H1 (cell line): ENCODE measurements around the gene TAS2R50. TPM values are rescaled to one million over a fixed set of nuclear protein-coding genes. Genes with fewer than 3 reads are reported as not detected.

Experiments used
- CTCF ChIA-PET: fragments of 300-600 bp; sonication (Branson Sonifier 250); formaldehyde crosslinking; loops from one replicate; lab custom pipeline; 2021; ENCODE audit not compliant: partially characterized antibody; lab: Charles Lee
- POLR2A ChIA-PET: fragments of 300-600 bp; sonication (Branson Sonifier 250); formaldehyde crosslinking; loops from one replicate; lab custom pipeline; 2021; ENCODE audit warnings: inconsistent platforms; ENCODE audit not compliant: partially characterized antibody; lab: Charles Lee
- DNase-seq, 2 experiments: peaks; one replicate each; pipeline versions ENCODE4 v3.0.0 to v3.0.0-alpha.2; 2010 to 2022; ENCODE audit warnings: low spot score in 2 of 2, low read depth in 1 of 2, mixed read lengths in 1 of 2
- FAIRE-seq: peaks from 2 replicates; lab custom pipeline; 2011; peaks lifted over from hg19 to GRCh38; lab: Jason Lieb, UNC
- H2AFZ ChIP-seq: 2 replicates; pipeline ENCODE4 v1.8.1; 2012; ENCODE audit warnings: low read length, inconsistent platforms
- H2AK5ac ChIP-seq: 2 replicates; pipeline ENCODE4 v1.6.1; 2013; ENCODE audit warnings: low read depth, low read length
- H2BK120ac ChIP-seq: replicated peaks from 2 replicates; pipeline ENCODE3; 2013; ENCODE audit warnings: low read depth, low read length, inconsistent platforms
- H2BK12ac ChIP-seq: 2 replicates; pipeline ENCODE4 v1.6.1; 2013; ENCODE audit warnings: low read depth, low read length
- H2BK15ac ChIP-seq: 2 replicates; pipeline ENCODE4 v1.6.1; 2013; ENCODE audit warnings: low read length
- H2BK20ac ChIP-seq: 2 replicates; pipeline ENCODE4 v1.6.1; 2013; ENCODE audit warnings: low read length
- H2BK5ac ChIP-seq: 2 replicates; pipeline ENCODE4 v1.6.1; 2013; ENCODE audit warnings: low read depth, low read length
- H3K14ac ChIP-seq: 2 replicates; pipeline ENCODE4 v1.6.1; 2013; ENCODE audit warnings: inconsistent platforms; ENCODE audit not compliant: insufficient read length
- H3K18ac ChIP-seq: 2 replicates; pipeline ENCODE4 v1.6.1; 2013; ENCODE audit warnings: low read length; ENCODE audit errors: extremely low read depth
- H3K23ac ChIP-seq: 2 replicates; pipeline ENCODE4 v1.6.1; 2013; ENCODE audit warnings: inconsistent platforms; ENCODE audit not compliant: insufficient read length
- H3K23me2 ChIP-seq: 2 replicates; pipeline ENCODE4 v1.6.1; 2013; ENCODE audit warnings: low read depth, low read length
- H3K27ac ChIP-seq: 2 replicates; pipeline ENCODE4 v1.6.1; 2011; ENCODE audit warnings: low read depth, low read length, inconsistent platforms
- H3K27me3 ChIP-seq, 4 experiments: replicated peaks in 1 of 4; 1 replicate in 1 of 4; 2 replicates in 3 of 4; pipeline versions ENCODE4 v1.6.1 to v1.8.1; 2011 to 2013; ENCODE audit warnings: low read length in 3 of 4, mild to moderate bottlenecking in 3 of 4, inconsistent platforms in 2 of 4, mixed read lengths in 2 of 4, moderate library complexity in 1 of 4; ENCODE audit not compliant: control insufficient read depth in 3 of 4, insufficient read depth in 3 of 4; ENCODE audit errors: extremely low read depth in 1 of 4
- H3K36me3 ChIP-seq, 4 experiments: 2 replicates each; pipeline versions ENCODE4 v1.6.1 to v1.8.1; 2011 to 2013; ENCODE audit warnings: mild to moderate bottlenecking in 4 of 4, low read length in 3 of 4, moderate library complexity in 2 of 4, control low read depth in 1 of 4, inconsistent platforms in 1 of 4; ENCODE audit not compliant: insufficient read depth in 4 of 4, control insufficient read depth in 2 of 4
- H3K4ac ChIP-seq: replicated peaks from 2 replicates; pipeline ENCODE3; 2013; ENCODE audit warnings: low read length, low read depth, mixed read lengths, inconsistent platforms; ENCODE audit not compliant: insufficient read length
- H3K4me1 ChIP-seq, 4 experiments: replicated peaks in 1 of 4; 1 replicate in 1 of 4; 2 replicates in 3 of 4; pipeline versions ENCODE4 v1.6.1 to v1.8.1; 2011 to 2013; ENCODE audit warnings: low read length in 3 of 4, inconsistent platforms in 2 of 4, mixed read lengths in 1 of 4; ENCODE audit not compliant: insufficient read depth in 4 of 4, control insufficient read depth in 3 of 4
- H3K4me2 ChIP-seq, 2 experiments: 2 replicates each; pipeline versions ENCODE4 v1.6.1 to v1.8.1; 2011 to 2013; ENCODE audit warnings: low read depth in 2 of 2, low read length in 2 of 2, control low read depth in 1 of 2, inconsistent platforms in 1 of 2, mild to moderate bottlenecking in 1 of 2; ENCODE audit not compliant: insufficient read depth in 1 of 2
- H3K4me3 ChIP-seq, 4 experiments: fragments of 200-600, 300-600 bp in 1 of 4; sonication (generic), shearing (Covaris generic), sonication (Bioruptor Twin) in 1 of 4; 2 replicates each; pipeline versions ENCODE4 v1.5.1 to v1.8.1; 2011 to 2016; ENCODE audit warnings: low read length in 4 of 4, low read depth in 3 of 4, control low read depth in 2 of 4, inconsistent platforms in 2 of 4, mild to moderate bottlenecking in 2 of 4, mixed read lengths in 1 of 4, moderate library complexity in 1 of 4; ENCODE audit not compliant: insufficient read depth in 2 of 4; ENCODE audit errors: extremely low read depth in 1 of 4
- H3K56ac ChIP-seq: replicated peaks from 2 replicates; pipeline ENCODE3; 2013; ENCODE audit warnings: low read depth, mild to moderate bottlenecking, mixed read lengths, low read length, inconsistent platforms; ENCODE audit not compliant: insufficient read length
- H3K79me1 ChIP-seq: 2 replicates; pipeline ENCODE4 v1.6.1; 2013; ENCODE audit warnings: low read depth, low read length, control low read depth
- H3K79me2 ChIP-seq, 2 experiments: 2 replicates each; pipeline versions ENCODE4 v1.6.1 to v1.8.1; 2012 to 2013; ENCODE audit warnings: low read length in 2 of 2, mild to moderate bottlenecking in 2 of 2, inconsistent platforms in 1 of 2; ENCODE audit not compliant: insufficient read depth in 2 of 2, control insufficient read depth in 1 of 2
- H3K9ac ChIP-seq, 4 experiments: replicated peaks in 1 of 4; 1 replicate in 1 of 4; 2 replicates in 3 of 4; pipeline versions ENCODE4 v1.6.1 to v1.8.1; 2011 to 2013; ENCODE audit warnings: low read depth in 3 of 4, low read length in 3 of 4, control low read depth in 2 of 4, mild to moderate bottlenecking in 2 of 4, moderate library complexity in 2 of 4, inconsistent platforms in 1 of 4; ENCODE audit errors: extremely low read depth in 1 of 4
- H3K9me3 ChIP-seq, 2 experiments: 2 replicates each; pipeline versions ENCODE4 v1.6.1 to v1.8.1; 2012 to 2013; ENCODE audit warnings: mild to moderate bottlenecking in 2 of 2, moderate library complexity in 2 of 2, control low read depth in 1 of 2, inconsistent platforms in 1 of 2, low read depth in 1 of 2, low read length in 1 of 2, mixed read lengths in 1 of 2; ENCODE audit not compliant: insufficient read depth in 2 of 2
- H4K20me1 ChIP-seq, 2 experiments: replicated peaks in 1 of 2; 2 replicates each; pipeline versions ENCODE3 to v1.8.1; 2011 to 2013; ENCODE audit warnings: inconsistent platforms in 2 of 2, low read length in 2 of 2, mild to moderate bottlenecking in 1 of 2; ENCODE audit not compliant: insufficient read depth in 2 of 2, control insufficient read depth in 1 of 2
- H4K5ac ChIP-seq: 2 replicates; pipeline ENCODE4 v1.6.1; 2013; ENCODE audit warnings: low read length, low read depth, mixed read lengths, inconsistent platforms; ENCODE audit not compliant: insufficient read length
- H4K8ac ChIP-seq: 2 replicates; pipeline ENCODE4 v1.8.0; 2013; ENCODE audit warnings: mild to moderate bottlenecking, moderate library complexity, low read length, inconsistent platforms; ENCODE audit not compliant: insufficient read depth; ENCODE audit errors: extremely low read depth
- H4K91ac ChIP-seq: replicated peaks from 2 replicates; pipeline ENCODE3; 2013; ENCODE audit warnings: low read length, mixed read lengths, inconsistent platforms; ENCODE audit not compliant: insufficient read length
- CBX5 ChIP-seq: fragments of 300-800, 300-1000 bp; sonication (generic); IDR thresholded peaks from 2 replicates; pipeline ENCODE4 v1.7.1; 2016; ENCODE audit warnings: antibody characterized with exemption, low read length, low read depth
- CTBP2 ChIP-seq: IDR thresholded peaks from 2 replicates; pipeline ENCODE4 v1.7.0; 2011; ENCODE audit warnings: borderline replicate concordance, mild to moderate bottlenecking, moderate library complexity, mixed read lengths, low read length; ENCODE audit not compliant: insufficient read depth, insufficient read length
- CTCF ChIP-seq, 3 experiments: IDR thresholded peaks; 1 replicate in 2 of 3; 2 replicates in 1 of 3; pipeline versions ENCODE4 v1.5.1 to v1.6.1; 2011; ENCODE audit warnings: low read length in 3 of 3, mild to moderate bottlenecking in 3 of 3, inconsistent platforms in 2 of 3, low read depth in 1 of 3, moderate library complexity in 1 of 3; ENCODE audit not compliant: insufficient read depth in 1 of 3; ENCODE audit errors: control extremely low read depth in 1 of 3
- KDM1A ChIP-seq: fragments of 200-600, 300-600 bp; sonication (generic); IDR thresholded peaks from 2 replicates; pipeline ENCODE4 v1.7.1; 2016; ENCODE audit warnings: mild to moderate bottlenecking, low read length, borderline replicate concordance
- MAX ChIP-seq: IDR thresholded peaks from 2 replicates; pipeline ENCODE4 v1.6.1; 2012; ENCODE audit warnings: inconsistent platforms
- NANOG ChIP-seq: IDR thresholded peaks from 2 replicates; pipeline ENCODE4 v1.6.1; 2011; ENCODE audit warnings: low read length, low read depth, mild to moderate bottlenecking, inconsistent platforms; ENCODE audit not compliant: insufficient read depth, poor library complexity, severe bottlenecking
- SAP30 ChIP-seq: fragments of 300-600 bp; sonication (generic); IDR thresholded peaks from 2 replicates; pipeline ENCODE4 v1.7.1; 2012; ENCODE audit warnings: low read length, moderate library complexity, mild to moderate bottlenecking, inconsistent platforms; ENCODE audit not compliant: insufficient read depth, insufficient replicate concordance
- SIRT6 ChIP-seq: IDR thresholded peaks from one replicate; pipeline ENCODE4 v1.7.1; 2012; ENCODE audit warnings: low read length, inconsistent platforms
- USF2 ChIP-seq: IDR thresholded peaks from 2 replicates; pipeline ENCODE4 v1.6.1; 2011; ENCODE audit warnings: low read length, improper control_type of control experiment
- ZNF274 ChIP-seq: IDR thresholded peaks from 2 replicates; pipeline ENCODE4 v1.7.0; 2012; ENCODE audit warnings: low read length, borderline replicate concordance; ENCODE audit errors: extremely low read depth
- WGBS, 2 experiments: shearing (Covaris generic) in 1 of 2; methylation state at CpG; one replicate each; pipeline versions ENCODE4 v1.1.6 to v1.1.7; 2013 to 2015; ENCODE audit warnings: low lambda C conversion rate in 2 of 2, mixed read lengths in 2 of 2, inconsistent platforms in 1 of 2, low coverage in 1 of 2, missing lambda C conversion rate in 1 of 2; ENCODE audit not compliant: insufficient replicate concordance in 2 of 2, insufficient coverage in 1 of 2, insufficient read length in 1 of 2; ENCODE audit errors: extremely low coverage in 1 of 2, missing lambda C conversion rate in 1 of 2; 5-methylcytosine and 5-hydroxymethylcytosine counted together
- polyA plus RNA-seq, 7 experiments: library from polyadenylated mRNA; depleted of rRNA in 3 of 7; stranded (reverse) in 5 of 7; unstranded in 2 of 7; fragments of >200 nt in 5 of 7; fragments of 200-250 nt in 2 of 7; gene quantifications; 1 replicate in 5 of 7; 2 replicates in 1 of 7; 4 replicates in 1 of 7; pipeline versions ENCODE4 v1.2.1 to v1.2.3, GENCODE V29; 2011 to 2013; ENCODE audit warnings: missing spikeins in 2 of 7, mixed read lengths in 2 of 7
- total RNA-seq: library from RNA; stranded (reverse); fragmentation: NEBNext Ultra II Directional; extraction: Animal tissue kit (Norgen Biotek cat#: 25700); gene quantifications from 2 replicates; pipeline ENCODE4 v1.2.1, GENCODE V29; 2021

Gene TAS2R50
- total and polyA plus RNA-seq, 2 of the 8 experiments (the other 6 are each of a cell fraction or from before 2014, with no cell fraction given): 0.11 to 0.50 TPM

DNA sequence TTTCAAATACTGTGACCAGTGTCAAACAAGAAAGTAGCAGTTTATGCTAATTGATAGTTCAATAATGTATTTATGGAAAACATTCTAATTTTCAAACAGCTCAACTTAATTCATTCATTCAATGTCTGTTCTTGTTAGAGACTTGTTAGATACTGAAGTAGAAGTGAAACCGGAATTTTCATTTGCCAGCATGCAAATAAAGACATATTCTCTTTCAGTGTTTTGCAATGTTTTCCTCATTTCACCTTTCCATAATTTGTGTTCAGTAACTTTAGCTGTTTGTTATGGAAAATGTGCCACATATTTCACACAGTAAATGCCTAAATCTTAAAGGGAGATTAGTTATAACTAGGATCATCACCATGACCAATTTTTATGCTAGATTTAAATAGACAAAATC is 21.2 kb downstream of the TAS2R50 start:
- no peak for DNase-seq
- CTCF ChIA-PET: no interaction called here
- Histone ChIP-seq H3K27ac (no peak overlapping the region), H2BK5ac (no peak overlapping the region), H3K27me3 (no peaks in the 10 kb centered on the region), H3K18ac (no peak overlapping the region), H4K8ac (no peak overlapping the region), H3K4me2 (no peak overlapping the region), H2BK120ac (no peak overlapping the region), H3K4ac (no peak overlapping the region), H3K23me2 (no peaks in the 10 kb centered on the region), H2BK20ac (no peak overlapping the region), H3K79me1 (no peaks in the 10 kb centered on the region; the same call in 1 of the 2 replicates), H3K4me3 (no peak overlapping the region), H2BK15ac (no peak overlapping the region), H3K36me3 (no peaks in the 10 kb centered on the region), H3K14ac (no peak overlapping the region), H2BK12ac (no peak overlapping the region), H3K56ac (no peak overlapping the region), H4K91ac (no peak overlapping the region), H4K20me1 (no peaks in the 10 kb centered on the region), H2AFZ (no peak overlapping the region), H2AK5ac (no peak overlapping the region), H3K9ac (no peak overlapping the region), H3K9me3 (peaks cover 0 to 2% of the 10 kb centered on the region in 2 experiments; a peak in 1 of 4 replicates), H3K4me1 (no peaks in the 10 kb centered on the region), H3K79me2 (no peaks in the 10 kb centered on the region), H4K5ac (no peak overlapping the region), H3K23ac (no peak overlapping the region)
- POLR2A ChIA-PET: no interaction called here
- 86% methylated on average over 1 of the region's 1 CpG; no CpG with 5 or more reads in 1 of the 2 experiments for WGBS, 2 experiments
- FAIRE-seq: no peak
- no peak for TF ChIP-seq SIRT6
- no peak for TF ChIP-seq KDM1A
- no peak for TF ChIP-seq CTBP2
- TF ChIP-seq USF2: no peak
- TF ChIP-seq CBX5: no peak
- TF ChIP-seq CTCF (IDR thresholded peaks at IDR 0.05; ENCODE audit: control extremely low read depth in 1 of 3, insufficient read depth in 1 of 3, low read depth in 1 of 3, low read length in 3 of 3): no peak
- TF ChIP-seq ZNF274: no peak
- no peak for TF ChIP-seq MAX
- no peak for TF ChIP-seq NANOG
- TF ChIP-seq SAP30: no peak
